Measurements from ENCODE around the gene EMILIN3. TPM values are rescaled to one million over a fixed set of nuclear protein-coding genes. Genes with fewer than 3 reads are reported as not detected.

EMILIN3 gene
- total and polyA plus RNA-seq, 2 donors, result 0.37 to 1.5 TPM

GRCh38 chr20:41361757-41362747 is 4.6 kb downstream of the EMILIN3 start:
- Histone ChIP-seq H3K4me1 (ENCODE audit: control insufficient read depth in 2 of 2, insufficient read depth in 2 of 2, low read length in 2 of 2) (no peaks in the 10 kb centered on the region), H3K36me3 (ENCODE audit: control insufficient read depth in 2 of 2, insufficient read depth in 2 of 2, low read length in 1 of 2) (no peaks in the 10 kb centered on the region), H3K9me3 (ENCODE audit: control insufficient read depth in 2 of 2, insufficient read depth in 1 of 2, low read length in 1 of 2) (no peaks in the 10 kb centered on the region), H3K27me3 (ENCODE audit: control insufficient read depth in 2 of 2, insufficient read depth in 1 of 2, low read length in 1 of 2) (peaks cover 29 to 31% of the 10 kb centered on the region in 2 donors), H3K27ac (ENCODE audit: low read depth in 1 of 2, low read length in 1 of 2) (no peak overlapping the region), H3K4me3 (ENCODE audit: low read length in 2 of 2) (no peak overlapping the region)
- 92% methylated on average over 45 of the region's 45 CpGs for WGBS
- no peak for DNase-seq (ENCODE audit: low read depth in 6 of 9, low spot score in 9 of 9)

DNA sequence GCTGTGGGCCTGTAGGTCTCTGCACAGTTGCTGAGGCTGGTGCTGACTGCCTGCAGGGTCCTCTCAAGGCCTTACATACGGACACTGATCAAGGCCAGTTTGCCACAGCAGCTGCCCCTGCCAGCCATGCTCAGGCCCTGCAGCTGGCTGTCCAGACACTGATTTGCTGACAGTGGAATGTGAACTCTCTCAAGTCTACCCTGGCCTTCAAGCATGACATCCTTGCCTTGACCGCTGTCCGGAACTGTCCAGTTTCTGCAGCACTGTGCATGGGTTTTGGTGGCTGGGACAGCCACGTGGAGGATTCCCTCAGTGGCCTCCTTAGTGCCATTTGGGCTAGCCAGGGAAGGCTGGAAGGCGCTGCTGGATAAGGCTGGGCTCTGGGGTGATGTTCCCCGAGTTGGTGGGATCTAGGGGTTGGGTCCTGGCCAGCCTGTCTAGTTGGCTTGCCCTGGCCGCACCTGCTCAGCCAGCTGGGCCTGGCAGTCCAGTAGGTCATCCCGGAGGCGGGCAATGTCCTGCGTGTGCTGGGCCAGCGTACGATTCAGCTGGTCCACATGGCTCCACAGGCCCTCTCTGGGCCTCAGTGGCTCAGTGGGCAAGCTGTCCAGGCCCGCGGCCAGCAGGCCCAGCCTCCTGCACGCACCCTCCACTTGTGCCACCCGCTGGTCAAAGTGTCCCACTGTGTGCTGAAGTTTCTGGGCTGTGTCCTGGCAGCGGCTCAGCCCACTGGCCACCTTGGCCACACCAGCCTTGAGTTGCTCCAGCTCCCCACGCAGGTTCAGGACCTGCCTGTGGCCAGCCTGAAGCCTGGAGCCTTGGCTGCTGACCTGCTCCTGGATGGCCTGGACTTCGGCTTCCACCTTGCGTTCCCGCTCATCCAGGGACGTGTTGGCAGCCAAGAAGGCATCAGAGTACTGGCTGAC is 5.5 kb downstream of the EMILIN3 start:
- no peaks in the 10 kb centered on the region for H3K4me1 ChIP-seq (ENCODE audit: control insufficient read depth in 2 of 2, insufficient read depth in 2 of 2, low read length in 2 of 2)
- H3K4me3 ChIP-seq (ENCODE audit: low read length in 2 of 2), result no peak overlapping the region
- no peaks in the 10 kb centered on the region for H3K9me3 ChIP-seq (ENCODE audit: control insufficient read depth in 2 of 2, insufficient read depth in 1 of 2, low read length in 1 of 2)
- DNase-seq (ENCODE audit: low read depth in 6 of 9, low spot score in 9 of 9), result no peak
- H3K27me3 ChIP-seq (ENCODE audit: control insufficient read depth in 2 of 2, insufficient read depth in 1 of 2, low read length in 1 of 2), result peaks cover 19 to 26% of the 10 kb centered on the region in 2 donors
- no peak overlapping the region for H3K27ac ChIP-seq (ENCODE audit: low read depth in 1 of 2, low read length in 1 of 2)
- 93% methylated on average over 22 of the region's 22 CpGs for WGBS
- no peaks in the 10 kb centered on the region for H3K36me3 ChIP-seq (ENCODE audit: control insufficient read depth in 2 of 2, insufficient read depth in 2 of 2, low read length in 1 of 2)

DNA sequence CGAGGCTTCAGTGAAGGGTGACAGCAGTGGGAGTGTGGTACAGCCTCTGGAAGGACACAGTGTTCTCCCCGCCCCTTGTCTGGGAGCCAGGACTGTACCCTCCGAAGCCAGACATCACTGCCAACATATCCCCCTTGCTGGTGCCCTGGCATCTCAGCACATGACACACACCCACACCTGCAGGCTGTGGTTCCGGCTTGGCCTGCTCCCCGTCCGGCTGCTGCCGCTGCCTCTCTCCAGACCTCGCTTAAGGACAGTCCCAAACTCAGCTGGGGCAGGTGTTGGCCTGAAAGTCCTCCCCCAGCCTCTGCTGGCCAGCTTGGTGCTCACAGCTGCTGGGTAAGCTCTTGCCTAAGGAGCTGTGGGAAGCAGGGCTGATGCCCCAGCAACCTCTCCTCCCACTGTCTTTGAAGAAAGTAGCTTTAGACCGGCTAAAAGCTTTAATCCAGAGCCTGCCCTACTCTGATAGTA is 7.0 kb downstream of the EMILIN3 start:
- Histone ChIP-seq H3K27ac (ENCODE audit: low read depth in 1 of 2, low read length in 1 of 2) (no peak overlapping the region), H3K36me3 (ENCODE audit: control insufficient read depth in 2 of 2, insufficient read depth in 2 of 2, low read length in 1 of 2) (no peaks in the 10 kb centered on the region), H3K4me3 (ENCODE audit: low read length in 2 of 2) (no peak overlapping the region), H3K9me3 (ENCODE audit: control insufficient read depth in 2 of 2, insufficient read depth in 1 of 2, low read length in 1 of 2) (no peaks in the 10 kb centered on the region), H3K4me1 (ENCODE audit: control insufficient read depth in 2 of 2, insufficient read depth in 2 of 2, low read length in 2 of 2) (no peaks in the 10 kb centered on the region), H3K27me3 (ENCODE audit: control insufficient read depth in 2 of 2, insufficient read depth in 1 of 2, low read length in 1 of 2) (peaks cover 4 to 11% of the 10 kb centered on the region in 2 donors)
- WGBS, result 94% methylated on average over 9 of the region's 9 CpGs
- no peak for DNase-seq (ENCODE audit: low read depth in 6 of 9, low spot score in 9 of 9)

- Histone ChIP-seq H3K4me1 (ENCODE audit: control insufficient read depth in 2 of 2, insufficient read depth in 2 of 2, low read length in 2 of 2) (no peaks in the 10 kb centered on the region), H3K27ac (ENCODE audit: low read depth in 1 of 2, low read length in 1 of 2) (no peak overlapping the region), H3K4me3 (ENCODE audit: low read length in 2 of 2) (no peak overlapping the region), H3K27me3 (ENCODE audit: control insufficient read depth in 2 of 2, insufficient read depth in 1 of 2, low read length in 1 of 2) (peaks cover 0 to 2% of the 10 kb centered on the region in 2 donors), H3K36me3 (ENCODE audit: control insufficient read depth in 2 of 2, insufficient read depth in 2 of 2, low read length in 1 of 2) (no peaks in the 10 kb centered on the region), H3K9me3 (ENCODE audit: control insufficient read depth in 2 of 2, insufficient read depth in 1 of 2, low read length in 1 of 2) (no peaks in the 10 kb centered on the region)
- WGBS, result 96% methylated on average over 7 of the region's 7 CpGs
- DNase-seq (ENCODE audit: low read depth in 6 of 9, low spot score in 9 of 9), result no peak
Measured at GRCh38 chr20:41358717-41359116, 7.9 kb downstream of the EMILIN3 start.

DNA sequence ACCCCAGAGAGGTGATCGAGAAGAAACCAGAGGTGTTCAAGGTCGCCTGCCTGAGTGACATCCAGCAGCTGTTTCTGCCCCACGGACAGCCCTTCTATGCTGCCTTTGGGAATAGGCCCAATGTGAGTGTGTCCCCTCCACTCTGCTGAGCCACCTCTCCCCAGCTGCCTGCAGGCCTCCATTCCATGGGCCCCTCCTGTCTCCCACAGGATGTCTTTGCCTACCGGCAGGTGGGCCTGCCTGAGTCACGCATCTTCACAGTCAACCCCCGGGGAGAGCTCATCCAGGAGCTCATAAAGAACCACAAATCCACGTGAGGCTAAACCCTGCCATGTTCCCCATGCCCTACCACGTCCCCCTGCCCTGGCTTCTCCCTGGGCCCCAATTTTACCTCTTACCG is 8.4 kb downstream of the EMILIN3 start:
- H3K4me3 ChIP-seq (ENCODE audit: low read length in 2 of 2), result no peak overlapping the region
- H3K27me3 ChIP-seq (ENCODE audit: control insufficient read depth in 2 of 2, insufficient read depth in 1 of 2, low read length in 1 of 2), result no peaks in the 10 kb centered on the region
- DNase-seq (ENCODE audit: low read depth in 6 of 9, low spot score in 9 of 9), result no peak
- 95% methylated on average over 9 of the region's 9 CpGs for WGBS
- H3K36me3 ChIP-seq (ENCODE audit: control insufficient read depth in 2 of 2, insufficient read depth in 2 of 2, low read length in 1 of 2), result no peaks in the 10 kb centered on the region
- H3K9me3 ChIP-seq (ENCODE audit: control insufficient read depth in 2 of 2, insufficient read depth in 1 of 2, low read length in 1 of 2), result no peaks in the 10 kb centered on the region
- no peak overlapping the region for H3K27ac ChIP-seq (ENCODE audit: low read depth in 1 of 2, low read length in 1 of 2)
- H3K4me1 ChIP-seq (ENCODE audit: control insufficient read depth in 2 of 2, insufficient read depth in 2 of 2, low read length in 2 of 2), result no peaks in the 10 kb centered on the region

GRCh38 chr20:41357424-41358163 is 9.0 kb downstream of the EMILIN3 start:
- Histone ChIP-seq H3K27ac (ENCODE audit: low read depth in 1 of 2, low read length in 1 of 2) (no peak overlapping the region), H3K9me3 (ENCODE audit: control insufficient read depth in 2 of 2, insufficient read depth in 1 of 2, low read length in 1 of 2) (no peaks in the 10 kb centered on the region), H3K36me3 (ENCODE audit: control insufficient read depth in 2 of 2, insufficient read depth in 2 of 2, low read length in 1 of 2) (no peaks in the 10 kb centered on the region), H3K27me3 (ENCODE audit: control insufficient read depth in 2 of 2, insufficient read depth in 1 of 2, low read length in 1 of 2) (no peaks in the 10 kb centered on the region), H3K4me3 (ENCODE audit: low read length in 2 of 2) (no peak overlapping the region), H3K4me1 (ENCODE audit: control insufficient read depth in 2 of 2, insufficient read depth in 2 of 2, low read length in 2 of 2) (no peaks in the 10 kb centered on the region)
- no peak for DNase-seq (ENCODE audit: low read depth in 6 of 9, low spot score in 9 of 9)
- 95% methylated on average over 11 of the region's 11 CpGs for WGBS

DNA sequence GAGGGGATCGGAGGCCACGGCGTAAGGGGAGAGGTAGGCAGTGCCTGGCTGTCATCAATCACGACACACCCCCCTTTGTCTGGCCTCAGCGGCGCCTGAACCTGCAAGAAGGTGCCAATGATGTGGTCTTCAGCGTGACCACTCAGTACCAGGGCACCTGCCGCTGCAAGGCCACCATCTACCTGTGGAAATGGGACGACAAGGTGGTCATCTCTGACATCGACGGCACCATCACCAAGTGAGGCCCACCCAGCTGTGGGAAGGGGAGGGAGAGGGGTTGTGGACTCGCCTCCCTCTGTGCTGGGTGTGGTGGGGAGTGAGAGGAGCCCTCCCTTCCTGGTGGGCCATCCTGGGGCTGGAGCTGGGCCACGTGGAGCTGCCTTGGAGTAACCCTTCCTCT is 9.7 kb downstream of the EMILIN3 start:
- no peak overlapping the region for H3K27ac ChIP-seq (ENCODE audit: low read depth in 1 of 2, low read length in 1 of 2)
- WGBS, result 91% methylated on average over 13 of the region's 13 CpGs
- H3K9me3 ChIP-seq (ENCODE audit: control insufficient read depth in 2 of 2, insufficient read depth in 1 of 2, low read length in 1 of 2), result no peaks in the 10 kb centered on the region
- H3K4me1 ChIP-seq (ENCODE audit: control insufficient read depth in 2 of 2, insufficient read depth in 2 of 2, low read length in 2 of 2), result no peaks in the 10 kb centered on the region
- H3K27me3 ChIP-seq (ENCODE audit: control insufficient read depth in 2 of 2, insufficient read depth in 1 of 2, low read length in 1 of 2), result no peaks in the 10 kb centered on the region
- no peaks in the 10 kb centered on the region for H3K36me3 ChIP-seq (ENCODE audit: control insufficient read depth in 2 of 2, insufficient read depth in 2 of 2, low read length in 1 of 2)
- H3K4me3 ChIP-seq (ENCODE audit: low read length in 2 of 2), result no peak overlapping the region
- no peak for DNase-seq (ENCODE audit: low read depth in 6 of 9, low spot score in 9 of 9)

DNA sequence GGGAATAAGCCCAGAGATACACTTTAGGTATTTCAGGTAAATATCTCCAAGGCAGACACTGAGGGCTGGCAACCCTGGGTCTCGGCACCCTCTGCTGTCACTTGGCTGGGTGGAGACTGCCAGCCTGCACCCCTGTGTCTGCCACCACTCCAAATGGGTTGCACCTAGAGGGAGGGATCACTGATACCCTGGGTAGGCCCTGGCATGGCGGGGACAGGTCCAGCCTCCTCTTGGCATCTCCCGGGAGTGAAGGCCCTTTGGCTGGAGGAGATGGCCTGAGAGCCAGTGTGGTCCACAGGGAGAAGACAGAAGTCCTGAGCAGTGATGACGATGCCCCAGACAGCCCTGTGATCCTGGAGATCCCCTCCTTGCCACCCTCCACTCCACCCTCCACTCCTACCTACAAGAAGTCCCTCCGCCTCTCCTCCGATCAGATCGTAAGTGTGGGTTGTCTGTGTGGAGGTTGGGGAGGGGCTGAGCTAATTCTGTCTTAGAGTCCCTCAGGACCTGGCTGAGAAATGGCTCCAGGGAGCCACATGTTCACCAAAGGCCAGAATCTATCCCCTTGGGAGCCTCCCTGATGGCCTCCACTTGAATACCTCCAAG is 10.9 kb downstream of the EMILIN3 start:
- no peak for DNase-seq (ENCODE audit: low read depth in 6 of 9, low spot score in 9 of 9)
- Histone ChIP-seq H3K36me3 (ENCODE audit: control insufficient read depth in 2 of 2, insufficient read depth in 2 of 2, low read length in 1 of 2) (no peaks in the 10 kb centered on the region), H3K4me1 (ENCODE audit: control insufficient read depth in 2 of 2, insufficient read depth in 2 of 2, low read length in 2 of 2) (no peaks in the 10 kb centered on the region), H3K9me3 (ENCODE audit: control insufficient read depth in 2 of 2, insufficient read depth in 1 of 2, low read length in 1 of 2) (no peaks in the 10 kb centered on the region), H3K27me3 (ENCODE audit: control insufficient read depth in 2 of 2, insufficient read depth in 1 of 2, low read length in 1 of 2) (no peaks in the 10 kb centered on the region), H3K27ac (ENCODE audit: low read depth in 1 of 2, low read length in 1 of 2) (no peak overlapping the region), H3K4me3 (ENCODE audit: low read length in 2 of 2) (no peak overlapping the region)
- WGBS, result 97% methylated on average over 7 of the region's 7 CpGs

Measured in thymus (tissue), 11 donors.